ENCODE results near the gene CAP2.

CAP2 gene

DNA sequence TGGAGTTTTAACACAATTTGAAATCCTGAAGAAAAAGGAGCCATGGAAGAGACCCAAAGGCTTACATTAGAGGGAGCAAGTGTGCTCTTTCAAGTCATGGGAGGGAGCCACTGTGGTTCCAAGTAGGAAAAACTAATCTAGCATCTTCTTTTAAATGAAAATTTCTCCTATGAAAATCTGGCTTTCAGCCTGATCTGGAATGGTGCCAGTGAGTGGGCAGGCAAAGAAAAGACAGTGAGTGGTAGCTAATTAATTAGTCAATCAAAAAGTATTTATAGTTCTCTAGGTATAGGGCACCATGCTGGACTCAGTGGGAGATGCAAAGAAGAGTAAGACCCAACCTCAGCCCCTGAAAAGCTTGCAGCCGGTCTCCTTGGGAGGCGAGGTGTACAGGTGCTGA, 21.9 kb downstream of the CAP2 start:
- no peaks in the 10 kb centered on the region for H3K27me3 ChIP-seq (ENCODE audit: insufficient read depth, low read length)
- DNase-seq, result no peak
- H3K4me1 ChIP-seq (ENCODE audit: control insufficient read depth in 1 of 2, insufficient read depth in 2 of 2, low read length in 2 of 2), result peaks cover 13 to 18% of the 10 kb centered on the region in 2 experiments
- H2AFZ ChIP-seq (ENCODE audit: insufficient read depth, low read length, poor library complexity), result no peak overlapping the region
- peaks cover 15% of the 10 kb centered on the region for H3K79me1 ChIP-seq (ENCODE audit: low read length)
- peaks cover under 1 to 3% of the 10 kb centered on the region in 2 experiments for H3K36me3 ChIP-seq (ENCODE audit: control insufficient read depth in 1 of 2, insufficient read depth in 2 of 2, low read length in 2 of 2)
- H2AK5ac ChIP-seq (ENCODE audit: low read length), result no peak overlapping the region
- H3K4me3 ChIP-seq (ENCODE audit: low read depth, low read length), result no peak overlapping the region
- H2BK12ac ChIP-seq (ENCODE audit: low read length), result no peak overlapping the region
- H2BK5ac ChIP-seq (ENCODE audit: low read depth, low read length, poor library complexity), result no peak overlapping the region
- no peak overlapping the region for H2BK120ac ChIP-seq (ENCODE audit: insufficient read depth, low read length, poor library complexity)
- WGBS (ENCODE audit: extremely low coverage, insufficient coverage, insufficient read length), result no CpG with 5 or more reads among the region's 2 CpGs
- peaks cover 10% of the 10 kb centered on the region for H3K79me2 ChIP-seq (ENCODE audit: control insufficient read depth, insufficient read depth, low read length, poor library complexity)
- no peak overlapping the region for H3K4ac ChIP-seq (ENCODE audit: low read depth, low read length)
- no peak overlapping the region for H4K12ac ChIP-seq (ENCODE audit: low read depth, low read length)
- no peak overlapping the region for H3K14ac ChIP-seq (ENCODE audit: low read length)
- no peak overlapping the region for H3K27ac ChIP-seq (ENCODE audit: low read depth, low read length)
- no peak overlapping the region for H3K23ac ChIP-seq (ENCODE audit: low read length)
- no peak overlapping the region for H4K8ac ChIP-seq (ENCODE audit: low read depth, low read length)
- H3K18ac ChIP-seq (ENCODE audit: low read length), result no peak overlapping the region
- no peak overlapping the region for H4K91ac ChIP-seq (ENCODE audit: low read depth, low read length)
- H3K9ac ChIP-seq (ENCODE audit: low read length), result no peak overlapping the region
- no peak overlapping the region for H3K4me2 ChIP-seq (ENCODE audit: low read length)
- peaks cover 2% of the 10 kb centered on the region for H3K9me3 ChIP-seq (ENCODE audit: insufficient read depth, low read depth, low read length)

GRCh38 chr6:17416806-17417205, 23.4 kb downstream of the CAP2 start:
- no peak overlapping the region for H2AFZ ChIP-seq (ENCODE audit: insufficient read depth, low read length, poor library complexity)
- no peak overlapping the region for H2AK5ac ChIP-seq (ENCODE audit: low read length)
- peak overlapping the region; percentile 59 for H3K27ac ChIP-seq (ENCODE audit: low read depth, low read length)
- H3K9ac ChIP-seq (ENCODE audit: low read length), result no peak overlapping the region
- H3K4ac ChIP-seq (ENCODE audit: low read depth, low read length), result no peak overlapping the region
- H3K4me3 ChIP-seq (ENCODE audit: low read depth, low read length), result no peak overlapping the region
- no peak overlapping the region for H4K12ac ChIP-seq (ENCODE audit: low read depth, low read length)
- no peak overlapping the region for H4K8ac ChIP-seq (ENCODE audit: low read depth, low read length)
- peaks cover 12 to 17% of the 10 kb centered on the region in 2 experiments for H3K4me1 ChIP-seq (ENCODE audit: control insufficient read depth in 1 of 2, insufficient read depth in 2 of 2, low read length in 2 of 2)
- H3K4me2 ChIP-seq (ENCODE audit: low read length), result no peak overlapping the region
- H3K14ac ChIP-seq (ENCODE audit: low read length), result no peak overlapping the region
- H3K18ac ChIP-seq (ENCODE audit: low read length), result no peak overlapping the region
- H2BK5ac ChIP-seq (ENCODE audit: low read depth, low read length, poor library complexity), result no peak overlapping the region
- H3K23ac ChIP-seq (ENCODE audit: low read length), result no peak overlapping the region
- no peak overlapping the region for H2BK120ac ChIP-seq (ENCODE audit: insufficient read depth, low read length, poor library complexity)
- no peak for DNase-seq
- no peak overlapping the region for H4K91ac ChIP-seq (ENCODE audit: low read depth, low read length)
- H3K79me2 ChIP-seq (ENCODE audit: control insufficient read depth, insufficient read depth, low read length, poor library complexity), result peaks cover 11% of the 10 kb centered on the region
- no peak overlapping the region for H2BK12ac ChIP-seq (ENCODE audit: low read length)
- H3K36me3 ChIP-seq (ENCODE audit: control insufficient read depth in 1 of 2, insufficient read depth in 2 of 2, low read length in 2 of 2), result peaks cover 2 to 4% of the 10 kb centered on the region in 2 experiments
- H3K9me3 ChIP-seq (ENCODE audit: insufficient read depth, low read depth, low read length), result no peaks in the 10 kb centered on the region
- H3K79me1 ChIP-seq (ENCODE audit: low read length), result peaks cover 15% of the 10 kb centered on the region
- no peaks in the 10 kb centered on the region for H3K27me3 ChIP-seq (ENCODE audit: insufficient read depth, low read length)

DNA sequence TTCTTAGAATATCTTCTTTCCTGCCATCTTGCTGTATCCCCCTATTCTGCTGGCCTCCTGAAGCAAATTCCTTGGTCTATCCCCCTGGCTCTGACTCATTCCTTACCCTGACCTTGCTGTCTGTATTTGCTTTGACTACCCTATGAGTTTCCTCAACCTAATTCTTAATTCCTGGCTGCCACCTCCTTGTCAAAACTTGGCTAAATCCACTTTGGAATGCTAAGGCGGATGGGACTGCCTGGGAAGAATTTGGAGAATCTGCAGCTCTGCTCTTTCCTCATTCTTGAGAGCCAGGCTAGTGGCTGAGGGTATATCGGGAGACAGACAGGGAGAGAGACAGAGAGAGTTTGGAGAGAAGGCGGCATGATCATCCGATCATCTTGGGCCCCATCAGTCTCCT, 24.4 kb downstream of the CAP2 start:
- H4K12ac ChIP-seq (ENCODE audit: low read depth, low read length), result no peak overlapping the region
- H3K4me2 ChIP-seq (ENCODE audit: low read length), result peak overlapping the region; percentile 60
- no peak overlapping the region for H3K23ac ChIP-seq (ENCODE audit: low read length)
- peaks cover 15% of the 10 kb centered on the region for H3K79me1 ChIP-seq (ENCODE audit: low read length)
- no CpG with 5 or more reads among the region's 4 CpGs for WGBS (ENCODE audit: extremely low coverage, insufficient coverage, insufficient read length)
- H3K9me3 ChIP-seq (ENCODE audit: insufficient read depth, low read depth, low read length), result no peaks in the 10 kb centered on the region
- no peak overlapping the region for H3K9ac ChIP-seq (ENCODE audit: low read length)
- no peak overlapping the region for H2AFZ ChIP-seq (ENCODE audit: insufficient read depth, low read length, poor library complexity)
- peak overlapping the region; percentile 88 for H2BK5ac ChIP-seq (ENCODE audit: low read depth, low read length, poor library complexity)
- H3K14ac ChIP-seq (ENCODE audit: low read length), result peak overlapping the region; percentile 26
- H2BK12ac ChIP-seq (ENCODE audit: low read length), result no peak overlapping the region
- peak; percentile 82 to 94 for DNase-seq
- no peak overlapping the region for H3K18ac ChIP-seq (ENCODE audit: low read length)
- no peak overlapping the region for H4K91ac ChIP-seq (ENCODE audit: low read depth, low read length)
- no peaks in the 10 kb centered on the region for H3K27me3 ChIP-seq (ENCODE audit: insufficient read depth, low read length)
- H3K4me3 ChIP-seq (ENCODE audit: low read depth, low read length), result no peak overlapping the region
- H2BK120ac ChIP-seq (ENCODE audit: insufficient read depth, low read length, poor library complexity), result no peak overlapping the region
- H4K8ac ChIP-seq (ENCODE audit: low read depth, low read length), result no peak overlapping the region
- peaks cover 9 to 14% of the 10 kb centered on the region in 2 experiments for H3K4me1 ChIP-seq (ENCODE audit: control insufficient read depth in 1 of 2, insufficient read depth in 2 of 2, low read length in 2 of 2)
- no peak overlapping the region for H3K4ac ChIP-seq (ENCODE audit: low read depth, low read length)
- no peak overlapping the region for H2AK5ac ChIP-seq (ENCODE audit: low read length)
- H3K36me3 ChIP-seq (ENCODE audit: control insufficient read depth in 1 of 2, insufficient read depth in 2 of 2, low read length in 2 of 2), result peaks cover 2 to 6% of the 10 kb centered on the region in 2 experiments
- H3K79me2 ChIP-seq (ENCODE audit: control insufficient read depth, insufficient read depth, low read length, poor library complexity), result peaks cover 6% of the 10 kb centered on the region
- peak overlapping the region; percentile 89 for H3K27ac ChIP-seq (ENCODE audit: low read depth, low read length)

- peak; percentile 92 to 94 for DNase-seq
- H3K18ac ChIP-seq (ENCODE audit: low read length), result no peak overlapping the region
- H3K23ac ChIP-seq (ENCODE audit: low read length), result no peak overlapping the region
- no peak overlapping the region for H3K14ac ChIP-seq (ENCODE audit: low read length)
- peak overlapping the region; percentile 89 for H3K27ac ChIP-seq (ENCODE audit: low read depth, low read length)
- H3K27me3 ChIP-seq (ENCODE audit: insufficient read depth, low read length), result no peaks in the 10 kb centered on the region
- no peak overlapping the region for H3K4ac ChIP-seq (ENCODE audit: low read depth, low read length)
- H2BK12ac ChIP-seq (ENCODE audit: low read length), result no peak overlapping the region
- no peak overlapping the region for H3K4me3 ChIP-seq (ENCODE audit: low read depth, low read length)
- H3K79me2 ChIP-seq (ENCODE audit: control insufficient read depth, insufficient read depth, low read length, poor library complexity), result peaks cover 6% of the 10 kb centered on the region
- H3K9me3 ChIP-seq (ENCODE audit: insufficient read depth, low read depth, low read length), result no peaks in the 10 kb centered on the region
- H4K8ac ChIP-seq (ENCODE audit: low read depth, low read length), result no peak overlapping the region
- H3K36me3 ChIP-seq (ENCODE audit: control insufficient read depth in 1 of 2, insufficient read depth in 2 of 2, low read length in 2 of 2), result peaks cover 2 to 9% of the 10 kb centered on the region in 2 experiments
- H2AFZ ChIP-seq (ENCODE audit: insufficient read depth, low read length, poor library complexity), result no peak overlapping the region
- WGBS (ENCODE audit: extremely low coverage, insufficient coverage, insufficient read length), result no CpG with 5 or more reads among the region's 12 CpGs
- H3K4me2 ChIP-seq (ENCODE audit: low read length), result peak overlapping the region; percentile 60
- no peak overlapping the region for H4K91ac ChIP-seq (ENCODE audit: low read depth, low read length)
- peaks cover 9 to 14% of the 10 kb centered on the region in 2 experiments for H3K4me1 ChIP-seq (ENCODE audit: control insufficient read depth in 1 of 2, insufficient read depth in 2 of 2, low read length in 2 of 2)
- no peak overlapping the region for H3K9ac ChIP-seq (ENCODE audit: low read length)
- H2BK120ac ChIP-seq (ENCODE audit: insufficient read depth, low read length, poor library complexity), result no peak overlapping the region
- H2BK5ac ChIP-seq (ENCODE audit: low read depth, low read length, poor library complexity), result peak overlapping the region; percentile 0
- peaks cover 15% of the 10 kb centered on the region for H3K79me1 ChIP-seq (ENCODE audit: low read length)
- no peak overlapping the region for H4K12ac ChIP-seq (ENCODE audit: low read depth, low read length)
- H2AK5ac ChIP-seq (ENCODE audit: low read length), result no peak overlapping the region
Measured at GRCh38 chr6:17418281-17419188, 25.1 kb downstream of the CAP2 start.

All from trophoblast cell (in vitro differentiated cells and primary cell).